HG03175 (cell line): Measurements from ENCODE around the gene PRAMEF12.
"Not testable (repeated sequence)": the region's sequence is repeated elsewhere in the genome, so short reads cannot be mapped to it uniquely, and the experiment has no call there.

Experiments
- ATAC-seq: cut with Tn5 transposase; IDR thresholded peaks from one replicate; pipeline ENCODE4 v1.9.1; 2021; ENCODE audit warnings: mild to moderate bottlenecking, moderate library complexity; ENCODE audit not compliant: unreplicated experiment

PRAMEF12 gene

GRCh38 chr1:12773438-12773837 is at the start of gene PRAMEF12:
PRAMEF12 (plus strand) TSS chr1:12773738; CDS start chr1:12774868, 1,130 bp downstream.
- no peak for ATAC-seq

GRCh38 chr1:12728391-12728790 is 45.1 kb upstream of the PRAMEF12 start:
- no peak for ATAC-seq

- no peak for ATAC-seq
Observed at GRCh38 chr1:12730156-12730555, 43.4 kb upstream of the PRAMEF12 start.

GRCh38 chr1:12731084-12731483 is 42.5 kb upstream of the PRAMEF12 start:
- not testable (repeated sequence) for ATAC-seq

- no peak for ATAC-seq
Observed at GRCh38 chr1:12734651-12735050, 38.9 kb upstream of the PRAMEF12 start.

- no peak for ATAC-seq
Observed at GRCh38 chr1:12738934-12739333, 34.6 kb upstream of the PRAMEF12 start.

- ATAC-seq: no peak
Observed at GRCh38 chr1:12739613-12740012, 33.9 kb upstream of the PRAMEF12 start.

- ATAC-seq: no peak
Observed at GRCh38 chr1:12741946-12742345, 31.6 kb upstream of the PRAMEF12 start.

GRCh38 chr1:12745126-12745991 is 28.2 kb upstream of the PRAMEF12 start:
- no peak for ATAC-seq

GRCh38 chr1:12745992-12746323 is 27.6 kb upstream of the PRAMEF12 start, which contains the start of gene CFAP107:
CFAP107 (plus strand) TSS chr1:12746200; CDS start chr1:12746431, 231 bp downstream.
- ATAC-seq: no peak

GRCh38 chr1:12748778-12749355 is 24.7 kb upstream of the PRAMEF12 start:
- no peak for ATAC-seq

- no peak for ATAC-seq
Observed at GRCh38 chr1:12754738-12755137, 18.8 kb upstream of the PRAMEF12 start.

- no peak for ATAC-seq
Observed at GRCh38 chr1:12756273-12756672, 17.3 kb upstream of the PRAMEF12 start.

GRCh38 chr1:12756768-12757413 is 16.6 kb upstream of the PRAMEF12 start:
- no peak for ATAC-seq

- ATAC-seq: no peak
Observed at GRCh38 chr1:12757836-12758235, 15.7 kb upstream of the PRAMEF12 start.

- no peak for ATAC-seq
Observed at GRCh38 chr1:12760256-12760795, 13.2 kb upstream of the PRAMEF12 start.

- ATAC-seq: no peak
Observed at GRCh38 chr1:12761781-12762180, 11.8 kb upstream of the PRAMEF12 start.

- ATAC-seq: no peak
Observed at GRCh38 chr1:12762766-12763165, 10.8 kb upstream of the PRAMEF12 start.

GRCh38 chr1:12763479-12763878 is 10.1 kb upstream of the PRAMEF12 start:
- no peak for ATAC-seq

- ATAC-seq: no peak
Observed at GRCh38 chr1:12764016-12764415, 9.5 kb upstream of the PRAMEF12 start.

- no peak for ATAC-seq
Observed at GRCh38 chr1:12769031-12769430, 4.5 kb upstream of the PRAMEF12 start.
